TTC549 (cell line): ENCODE measurements around the gene TAF8.

Experiments
- FAIRE-seq: peaks from 2 replicates; lab custom pipeline; 2012; peaks lifted over from hg19 to GRCh38; lab: Jason Lieb, UNC

Gene TAF8

GRCh38 chr6:42100029-42100901 is 49.9 kb downstream of the TAF8 start:
- FAIRE-seq: no peak

- no peak for FAIRE-seq
Observed at GRCh38 chr6:42101186-42101657, 50.9 kb downstream of the TAF8 start.

- FAIRE-seq: no peak
Observed at GRCh38 chr6:42103216-42103615, 52.9 kb downstream of the TAF8 start.

GRCh38 chr6:42103753-42104094 is 53.4 kb downstream of the TAF8 start:
- FAIRE-seq: no peak

- FAIRE-seq: no peak
Observed at GRCh38 chr6:42104095-42104803, 53.9 kb downstream of the TAF8 start.

- FAIRE-seq: no peak
Observed at GRCh38 chr6:42104804-42105125, 54.4 kb downstream of the TAF8 start.

GRCh38 chr6:42105156-42105648 is 54.9 kb downstream of the TAF8 start:
- FAIRE-seq: no peak

- FAIRE-seq: no peak
Observed at GRCh38 chr6:42105709-42106108, 55.4 kb downstream of the TAF8 start.

- no peak for FAIRE-seq
Observed at GRCh38 chr6:42106112-42107023, 56.0 kb downstream of the TAF8 start.

GRCh38 chr6:42108071-42108470 is 57.7 kb downstream of the TAF8 start:
- FAIRE-seq: no peak

- FAIRE-seq: no peak
Observed at GRCh38 chr6:42110683-42111082, 60.4 kb downstream of the TAF8 start.

- no peak for FAIRE-seq
Observed at GRCh38 chr6:42112351-42112750, 62.0 kb downstream of the TAF8 start.

GRCh38 chr6:42113936-42114636 is 63.8 kb downstream of the TAF8 start:
- no peak for FAIRE-seq

- no peak for FAIRE-seq
Observed at GRCh38 chr6:42117843-42118161, 67.5 kb downstream of the TAF8 start.

GRCh38 chr6:42118162-42119001 is 68.1 kb downstream of the TAF8 start:
- no peak for FAIRE-seq

- FAIRE-seq: no peak
Observed at GRCh38 chr6:42120895-42121865, 70.9 kb downstream of the TAF8 start.

- FAIRE-seq: no peak
Observed at GRCh38 chr6:42123379-42124103, 73.2 kb downstream of the TAF8 start.

GRCh38 chr6:42124223-42124836 is 74.0 kb downstream of the TAF8 start:
- no peak for FAIRE-seq

- no peak for FAIRE-seq
Observed at GRCh38 chr6:42125231-42125630, 74.9 kb downstream of the TAF8 start.
